Mesothelial cell of epicardium (in vitro differentiated cells): ENCODE data around the gene C1QTNF9B. TPM values are rescaled to one million over a fixed set of nuclear protein-coding genes. Genes with fewer than 3 reads are reported as not detected.

Experiments
- DNase-seq, 2 experiments: peaks; one replicate each; pipeline ENCODE4 v3.0.0; 2021; ENCODE audit warnings: low spot score in 2 of 2; ENCODE audit not compliant: unreplicated experiment in 2 of 2
- H3K27ac Mint-ChIP-seq: 2 replicates; pipeline ENCODE4 v1.8.0; 2021; ENCODE audit warnings: mixed read lengths
- H3K27me3 Mint-ChIP-seq: 2 replicates; pipeline ENCODE4 v1.8.0; 2021; ENCODE audit warnings: low read depth, mixed read lengths
- H3K36me3 Mint-ChIP-seq: 2 replicates; pipeline ENCODE4 v1.8.0; 2021; ENCODE audit warnings: mixed read lengths
- H3K4me1 Mint-ChIP-seq: 2 replicates; pipeline ENCODE4 v1.8.0; 2021; ENCODE audit warnings: mixed read lengths
- H3K4me3 Mint-ChIP-seq: 2 replicates; pipeline ENCODE4 v1.8.0; 2021; ENCODE audit warnings: mild to moderate bottlenecking, moderate library complexity, mixed read lengths
- H3K9me3 Mint-ChIP-seq: 2 replicates; pipeline ENCODE4 v1.8.0; 2021; ENCODE audit warnings: mixed read lengths
- total RNA-seq: library from RNA; stranded (reverse); gene quantifications from 3 replicates; pipeline ENCODE4 v1.2.1, GENCODE V29; 2021
- TF ChIP-seq, protein P1 (sequence below): fragments of 200-600 bp; sonication (generic); IDR thresholded peaks from one replicate; pipeline ENCODE4 v1.5.0; 2021; ENCODE audit warnings: antibody characterized with exemption; ENCODE audit not compliant: unreplicated experiment

The C1QTNF9B gene
- total RNA-seq, 1 donor from 2014 or later: not detected

DNA sequence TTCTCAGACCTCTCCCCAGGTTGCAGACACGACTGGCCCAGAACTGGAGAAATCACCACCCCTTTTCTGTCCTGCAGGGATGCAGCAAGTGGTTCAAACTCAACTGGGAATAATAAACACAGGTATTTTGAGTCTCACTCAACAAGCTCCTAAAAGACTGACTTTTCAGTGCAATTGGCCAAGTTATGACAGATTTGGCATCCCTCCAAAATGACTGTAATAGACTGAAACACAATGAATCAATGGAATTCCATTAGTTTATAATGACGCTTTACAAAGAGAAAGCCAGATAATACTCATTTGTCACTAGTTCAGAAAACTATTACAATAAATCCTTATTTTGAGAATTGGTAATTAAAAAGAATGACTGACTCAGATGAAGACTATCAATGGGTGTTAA lies 46.2 kb downstream of the C1QTNF9B start:
- H3K4me3 Mint-ChIP-seq: no peak overlapping the region
- H3K27ac Mint-ChIP-seq: peak overlapping the region; percentile 8
- H3K36me3 Mint-ChIP-seq: no peaks in the 10 kb centered on the region
- H3K9me3 Mint-ChIP-seq: no peaks in the 10 kb centered on the region
- no peaks in the 10 kb centered on the region for H3K27me3 Mint-ChIP-seq
- no peak for DNase-seq
- peaks cover 39% of the 10 kb centered on the region for H3K4me1 Mint-ChIP-seq
- TF ChIP-seq, protein P1, sequence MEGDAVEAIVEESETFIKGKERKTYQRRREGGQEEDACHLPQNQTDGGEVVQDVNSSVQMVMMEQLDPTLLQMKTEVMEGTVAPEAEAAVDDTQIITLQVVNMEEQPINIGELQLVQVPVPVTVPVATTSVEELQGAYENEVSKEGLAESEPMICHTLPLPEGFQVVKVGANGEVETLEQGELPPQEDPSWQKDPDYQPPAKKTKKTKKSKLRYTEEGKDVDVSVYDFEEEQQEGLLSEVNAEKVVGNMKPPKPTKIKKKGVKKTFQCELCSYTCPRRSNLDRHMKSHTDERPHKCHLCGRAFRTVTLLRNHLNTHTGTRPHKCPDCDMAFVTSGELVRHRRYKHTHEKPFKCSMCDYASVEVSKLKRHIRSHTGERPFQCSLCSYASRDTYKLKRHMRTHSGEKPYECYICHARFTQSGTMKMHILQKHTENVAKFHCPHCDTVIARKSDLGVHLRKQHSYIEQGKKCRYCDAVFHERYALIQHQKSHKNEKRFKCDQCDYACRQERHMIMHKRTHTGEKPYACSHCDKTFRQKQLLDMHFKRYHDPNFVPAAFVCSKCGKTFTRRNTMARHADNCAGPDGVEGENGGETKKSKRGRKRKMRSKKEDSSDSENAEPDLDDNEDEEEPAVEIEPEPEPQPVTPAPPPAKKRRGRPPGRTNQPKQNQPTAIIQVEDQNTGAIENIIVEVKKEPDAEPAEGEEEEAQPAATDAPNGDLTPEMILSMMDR: no peak

DNA sequence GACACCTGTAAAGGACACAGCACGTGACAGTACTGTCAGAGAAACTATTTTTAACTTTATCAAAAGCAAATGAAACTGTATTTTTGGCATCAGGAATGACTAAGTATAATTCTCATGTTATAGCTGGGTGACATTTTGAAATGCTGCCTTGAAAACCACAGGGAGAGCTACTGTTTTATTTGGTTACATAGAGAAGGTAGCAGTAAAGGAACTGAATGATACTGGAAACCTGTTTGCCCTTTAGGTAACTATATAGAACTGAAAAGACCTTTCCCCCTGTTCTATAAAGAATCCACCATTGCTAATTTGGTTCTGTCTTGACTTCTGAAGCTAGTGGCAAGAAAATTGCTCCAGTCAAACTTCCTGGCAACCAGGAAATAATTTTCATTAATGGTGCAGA lies 47.2 kb downstream of the C1QTNF9B start:
- H3K4me1 Mint-ChIP-seq: peaks cover 35% of the 10 kb centered on the region
- no peaks in the 10 kb centered on the region for H3K27me3 Mint-ChIP-seq
- H3K27ac Mint-ChIP-seq: no peak overlapping the region
- H3K36me3 Mint-ChIP-seq: no peaks in the 10 kb centered on the region
- H3K9me3 Mint-ChIP-seq: no peaks in the 10 kb centered on the region
- no peak overlapping the region for H3K4me3 Mint-ChIP-seq
- TF ChIP-seq, protein P1: no peak
- DNase-seq: no peak

DNA sequence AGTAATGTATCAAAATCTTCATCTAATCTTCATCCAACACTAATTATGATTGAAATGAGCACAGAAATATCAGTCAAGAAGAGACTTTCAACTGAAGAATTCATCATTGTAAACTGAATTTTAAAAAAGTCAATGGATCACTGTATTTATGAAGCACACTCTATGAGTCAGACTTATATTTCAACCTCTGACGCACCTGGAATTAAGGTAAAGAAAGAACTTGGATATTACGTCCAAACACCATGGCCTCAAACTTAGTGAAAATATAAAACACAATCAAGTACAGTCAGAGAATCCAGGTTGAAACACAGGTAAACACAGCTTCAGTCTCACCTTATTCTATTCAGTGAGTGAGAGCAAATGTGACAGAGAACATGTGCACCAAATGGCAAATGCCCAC lies 47.6 kb downstream of the C1QTNF9B start:
- no peaks in the 10 kb centered on the region for H3K36me3 Mint-ChIP-seq
- no peak overlapping the region for H3K4me3 Mint-ChIP-seq
- peaks cover 34% of the 10 kb centered on the region for H3K4me1 Mint-ChIP-seq
- no peaks in the 10 kb centered on the region for H3K9me3 Mint-ChIP-seq
- no peak for DNase-seq
- TF ChIP-seq, protein P1: no peak
- no peak overlapping the region for H3K27ac Mint-ChIP-seq
- H3K27me3 Mint-ChIP-seq: no peaks in the 10 kb centered on the region

DNA sequence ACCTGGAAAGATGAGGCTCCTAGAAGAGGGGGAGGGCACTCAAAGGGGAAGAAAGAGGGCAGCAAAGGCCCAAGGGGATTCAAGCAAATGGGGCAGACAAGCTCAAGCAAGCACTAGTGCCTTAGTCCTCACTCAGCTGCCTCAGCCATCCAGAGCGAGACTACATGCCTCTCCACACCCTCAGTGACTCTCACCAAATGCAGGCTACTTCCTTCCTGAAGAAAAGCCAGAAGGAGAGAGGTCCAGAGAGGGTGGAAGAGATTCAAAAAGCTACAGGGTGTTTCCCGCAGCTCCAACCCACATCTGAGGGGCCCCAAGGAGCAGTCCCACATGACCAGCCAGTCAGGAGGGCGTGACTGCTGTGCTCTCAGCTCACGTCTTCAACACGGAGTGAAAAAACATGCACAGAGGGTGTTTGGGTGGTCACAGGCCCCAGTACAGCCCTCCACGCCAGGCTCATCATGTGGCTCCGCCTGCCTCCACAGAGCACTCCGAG lies 48.6 kb downstream of the C1QTNF9B start:
- TF ChIP-seq, protein P1: no peak
- no peak overlapping the region for H3K27ac Mint-ChIP-seq
- no peaks in the 10 kb centered on the region for H3K36me3 Mint-ChIP-seq
- H3K4me3 Mint-ChIP-seq: no peak overlapping the region
- peaks cover 34% of the 10 kb centered on the region for H3K4me1 Mint-ChIP-seq
- no peaks in the 10 kb centered on the region for H3K27me3 Mint-ChIP-seq
- H3K9me3 Mint-ChIP-seq: no peaks in the 10 kb centered on the region
- DNase-seq: no peak

DNA sequence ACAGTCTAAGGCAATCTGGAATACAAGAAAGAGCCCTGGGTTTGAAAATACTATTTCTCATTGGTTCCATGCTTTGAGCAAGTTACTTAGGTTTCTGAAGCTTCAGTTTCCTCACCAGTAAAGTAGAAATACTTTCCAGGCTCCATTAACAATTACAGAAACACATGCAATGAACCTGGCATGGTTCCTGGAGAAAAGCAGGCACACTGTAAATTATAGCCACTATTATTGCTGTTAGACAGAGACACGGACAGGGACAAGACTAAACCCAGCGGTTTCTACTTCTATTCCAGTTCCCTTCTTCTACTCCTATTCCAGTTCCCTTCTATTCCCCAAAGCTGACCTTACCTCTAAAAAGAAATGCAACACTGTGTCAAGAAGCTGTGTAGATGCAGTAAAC lies 49.3 kb downstream of the C1QTNF9B start:
- Mint-ChIP-seq H3K4me1 (peaks cover 34% of the 10 kb centered on the region), H3K4me3 (no peak overlapping the region), H3K36me3 (no peaks in the 10 kb centered on the region), H3K27me3 (no peaks in the 10 kb centered on the region), H3K27ac (no peak overlapping the region), H3K9me3 (no peaks in the 10 kb centered on the region)
- TF ChIP-seq, protein P1: no peak
- DNase-seq: no peak

DNA sequence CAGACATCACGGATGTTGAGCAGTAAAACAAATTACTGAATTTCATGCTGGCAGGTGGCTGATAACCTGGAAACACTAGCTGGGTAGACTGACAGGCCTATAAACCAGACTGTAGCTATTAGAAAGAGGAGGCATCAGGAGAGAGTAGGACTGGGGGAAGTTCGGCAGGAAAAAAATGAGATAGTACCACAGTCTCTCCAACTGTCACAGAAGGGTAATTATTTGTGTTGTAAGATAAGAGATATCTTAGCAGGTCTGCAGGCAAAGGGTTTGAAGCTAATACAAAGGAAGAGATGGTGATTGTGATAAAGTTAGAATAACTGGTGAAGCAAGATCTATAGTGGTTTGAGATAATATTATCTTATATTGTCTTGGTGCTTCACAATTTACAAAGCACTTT lies 49.8 kb downstream of the C1QTNF9B start:
- peaks cover 34% of the 10 kb centered on the region for H3K4me1 Mint-ChIP-seq
- no peaks in the 10 kb centered on the region for H3K9me3 Mint-ChIP-seq
- peak overlapping the region; percentile 25 for H3K27ac Mint-ChIP-seq
- no peak overlapping the region for H3K4me3 Mint-ChIP-seq
- TF ChIP-seq, protein P1: no peak
- no peak for DNase-seq
- H3K36me3 Mint-ChIP-seq: peaks cover under 1% of the 10 kb centered on the region
- H3K27me3 Mint-ChIP-seq: no peaks in the 10 kb centered on the region
